ENCODE results near the gene PRSS57.
"Not testable (repeated sequence)": the region's sequence is repeated elsewhere in the genome, so short reads cannot be mapped to it uniquely, and the experiment has no call there.

- TF ChIP-seq, protein P1, sequence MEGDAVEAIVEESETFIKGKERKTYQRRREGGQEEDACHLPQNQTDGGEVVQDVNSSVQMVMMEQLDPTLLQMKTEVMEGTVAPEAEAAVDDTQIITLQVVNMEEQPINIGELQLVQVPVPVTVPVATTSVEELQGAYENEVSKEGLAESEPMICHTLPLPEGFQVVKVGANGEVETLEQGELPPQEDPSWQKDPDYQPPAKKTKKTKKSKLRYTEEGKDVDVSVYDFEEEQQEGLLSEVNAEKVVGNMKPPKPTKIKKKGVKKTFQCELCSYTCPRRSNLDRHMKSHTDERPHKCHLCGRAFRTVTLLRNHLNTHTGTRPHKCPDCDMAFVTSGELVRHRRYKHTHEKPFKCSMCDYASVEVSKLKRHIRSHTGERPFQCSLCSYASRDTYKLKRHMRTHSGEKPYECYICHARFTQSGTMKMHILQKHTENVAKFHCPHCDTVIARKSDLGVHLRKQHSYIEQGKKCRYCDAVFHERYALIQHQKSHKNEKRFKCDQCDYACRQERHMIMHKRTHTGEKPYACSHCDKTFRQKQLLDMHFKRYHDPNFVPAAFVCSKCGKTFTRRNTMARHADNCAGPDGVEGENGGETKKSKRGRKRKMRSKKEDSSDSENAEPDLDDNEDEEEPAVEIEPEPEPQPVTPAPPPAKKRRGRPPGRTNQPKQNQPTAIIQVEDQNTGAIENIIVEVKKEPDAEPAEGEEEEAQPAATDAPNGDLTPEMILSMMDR (IDR thresholded peaks at IDR 0.05; ENCODE audit: low read length), result not testable (repeated sequence)
- not testable (repeated sequence) for TF ChIP-seq EZH2 (optimal IDR thresholded peaks at IDR 0.05; ENCODE audit: low read depth, low read length); EZH2phosphoT487 (IDR thresholded peaks at IDR 0.05; ENCODE audit: low read length)
Measured at GRCh38 chr19:668675-669434, 26.4 kb downstream of the PRSS57 start.
